Activated CD8-positive, alpha-beta memory T cell treated with anti-CD3 and anti-CD28 coated beads for 4 hours (primary cell): ENCODE measurements around the gene GRIP2.

ENCODE experiments used
- DNase-seq, 2 donors: peaks; one replicate each; pipeline ENCODE4 v3.0.0-alpha.2; 2020; ENCODE audit warnings: low read depth in 2 of 2

GRIP2 gene

DNA sequence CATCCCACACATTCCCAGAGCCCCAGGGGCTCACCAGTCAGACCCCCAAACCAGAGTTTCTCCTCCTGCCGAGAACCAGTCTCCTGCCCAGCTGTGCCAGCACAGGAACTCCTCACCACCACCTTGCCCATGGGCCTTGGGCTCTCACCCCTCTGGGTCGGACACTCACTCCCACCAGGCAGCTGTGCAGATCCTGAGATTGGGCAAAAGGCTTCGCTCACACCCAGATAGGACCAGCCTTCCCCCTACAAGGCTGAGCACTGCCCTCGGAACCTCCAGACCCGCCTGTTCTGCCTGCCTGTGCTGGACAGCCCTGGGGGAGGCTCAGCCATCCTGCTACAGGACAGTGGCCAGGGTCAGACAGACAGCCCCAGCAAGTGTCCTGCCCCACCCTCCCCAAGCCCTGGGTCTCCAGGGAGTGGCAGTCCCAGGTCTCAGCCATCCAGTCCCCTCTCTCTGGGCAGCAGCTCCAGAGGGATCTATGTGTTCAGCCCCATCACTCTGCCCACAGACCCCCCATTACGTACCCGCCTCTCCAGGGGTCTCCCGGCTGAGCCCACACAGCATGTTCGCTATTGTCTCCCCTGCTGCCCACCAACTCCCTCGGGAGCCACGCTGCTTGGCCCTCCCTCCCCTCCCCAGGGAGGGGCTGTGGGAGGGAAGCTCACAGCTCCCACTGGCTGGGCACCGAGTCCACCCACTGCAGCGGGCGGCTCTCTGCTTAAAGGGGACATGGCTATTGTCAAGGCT lies at the start of gene GRIP2:
TSS of gene GRIP2 (minus strand) at position 601 of the 750 bp plus-strand sequence. CDS start at position 567, 34 bp downstream.
- no peak for DNase-seq

DNA sequence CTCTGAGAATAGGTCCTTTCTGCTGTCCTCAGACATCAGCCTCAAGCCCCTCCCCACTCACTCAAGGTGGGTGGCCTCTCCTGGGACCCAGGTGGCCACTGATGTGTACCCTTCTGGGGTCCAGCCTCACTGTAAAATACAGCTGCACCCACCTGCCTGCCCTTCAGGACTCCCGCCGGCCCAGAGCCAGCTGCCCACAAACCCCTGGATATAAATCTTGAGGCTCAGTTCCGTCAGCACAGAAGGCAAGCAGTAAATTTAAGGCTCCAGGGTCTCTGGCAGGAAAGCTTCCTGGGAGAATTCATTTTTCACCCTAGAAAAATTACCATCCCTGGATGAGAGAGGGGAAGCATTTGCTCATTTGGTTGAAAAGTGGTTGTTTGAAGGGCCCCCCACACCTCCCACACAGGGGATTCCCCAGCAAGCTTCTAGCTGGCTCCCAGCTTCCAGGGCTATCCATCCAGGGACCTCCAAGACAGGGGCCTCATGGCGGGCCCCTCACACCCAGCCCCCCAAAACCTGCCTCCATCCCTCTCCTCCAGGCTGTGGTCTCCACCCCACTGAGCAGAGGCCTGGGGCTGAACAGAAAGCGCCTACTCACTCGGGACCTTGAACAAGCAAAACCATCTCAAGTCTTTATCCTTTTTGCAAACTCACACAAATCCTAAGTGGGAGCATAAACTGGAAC lies 48.4 kb upstream of the GRIP2 start:
- DNase-seq: no peak

DNA sequence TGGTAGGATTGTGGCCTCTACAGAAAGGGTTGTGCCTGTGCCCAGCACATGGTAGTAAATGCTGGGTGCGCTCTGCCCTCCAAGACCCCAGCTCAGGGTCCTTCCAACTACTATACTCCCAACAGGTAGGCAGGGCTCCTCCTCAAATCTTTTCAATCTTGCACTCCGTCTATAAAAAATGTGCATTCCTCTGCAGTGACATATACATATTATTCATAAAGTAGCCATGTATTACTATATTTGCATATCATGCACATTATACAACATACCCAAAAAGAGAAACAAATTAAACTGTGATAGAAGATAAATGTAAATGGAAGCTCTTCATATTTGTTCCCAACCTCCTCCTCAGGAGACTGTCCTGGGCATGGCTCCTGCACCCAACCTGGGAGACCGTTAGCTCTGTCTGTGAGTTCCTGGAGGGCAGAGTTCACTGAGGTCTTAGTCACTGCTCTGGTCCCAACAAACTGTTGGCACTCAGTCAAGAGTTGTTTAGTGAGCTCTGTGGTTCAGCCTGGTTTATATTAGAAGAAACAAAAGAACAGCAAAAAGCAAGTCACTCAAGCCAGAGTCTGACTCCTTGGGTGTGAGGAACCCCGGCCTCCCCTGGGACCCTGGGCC lies 47.7 kb upstream of the GRIP2 start:
- DNase-seq: no peak

DNA sequence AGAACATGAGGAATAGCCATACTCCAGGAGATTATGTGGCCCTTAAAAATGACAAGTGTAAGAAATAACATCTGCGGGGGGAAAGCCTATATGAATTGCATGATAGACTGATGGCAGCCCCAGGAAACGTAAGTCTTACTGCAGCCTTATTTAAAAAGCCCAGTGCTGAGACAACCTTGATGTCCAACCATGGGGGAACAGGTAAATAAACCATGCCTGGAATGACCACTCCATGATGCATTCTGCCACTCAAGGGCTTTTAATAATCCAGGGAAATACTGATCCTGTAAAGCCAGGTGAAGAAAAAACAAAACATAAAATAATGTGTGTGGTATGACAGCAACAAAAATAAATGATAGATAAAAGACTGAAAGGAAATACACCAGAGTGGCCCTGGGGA lies 46.5 kb upstream of the GRIP2 start:
- DNase-seq: no peak

DNA sequence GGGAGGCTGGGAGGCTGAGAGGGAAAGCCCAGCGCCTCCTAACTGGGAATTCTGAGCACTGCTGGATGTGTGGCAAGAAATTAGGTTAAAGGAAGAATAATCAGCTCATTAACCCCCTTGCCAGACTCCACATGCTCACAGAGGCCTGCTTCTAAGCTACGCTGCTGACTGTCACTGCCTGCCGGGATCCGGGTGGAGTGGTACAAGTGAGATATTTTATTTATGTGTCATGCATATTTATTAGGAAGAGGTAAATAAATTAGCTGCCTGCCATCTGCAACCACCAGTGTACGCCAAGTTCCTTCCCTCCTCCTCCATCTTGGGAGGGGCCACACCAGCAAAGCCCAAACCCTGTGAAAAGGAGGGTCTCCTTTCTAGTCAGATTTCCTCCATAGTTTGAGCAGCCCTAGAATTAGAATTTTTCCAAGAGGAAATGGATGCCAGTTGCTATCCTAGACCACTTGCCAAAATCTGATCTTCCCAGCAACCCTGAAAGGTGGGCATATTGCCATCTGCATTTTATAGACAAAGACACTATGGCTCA lies 43.5 kb upstream of the GRIP2 start:
- DNase-seq: no peak

DNA sequence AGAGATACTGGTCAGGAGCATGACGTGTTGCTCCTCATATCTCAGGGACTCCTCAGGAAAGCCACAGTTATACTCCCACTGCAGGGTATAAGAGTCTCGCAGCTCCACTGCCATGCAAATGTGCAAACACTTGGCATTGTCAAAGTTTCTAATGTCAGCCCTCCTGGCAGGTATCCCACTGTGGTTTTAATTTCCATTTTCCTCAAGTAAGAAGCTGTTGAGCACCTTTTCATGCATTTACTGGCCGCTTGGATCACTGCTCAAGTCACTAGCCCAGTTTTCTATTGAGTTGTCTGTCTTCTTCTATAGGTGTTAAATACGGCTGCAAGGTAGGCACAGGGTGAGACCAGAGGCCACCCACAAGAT lies 41.9 kb upstream of the GRIP2 start:
- no peak for DNase-seq

DNA sequence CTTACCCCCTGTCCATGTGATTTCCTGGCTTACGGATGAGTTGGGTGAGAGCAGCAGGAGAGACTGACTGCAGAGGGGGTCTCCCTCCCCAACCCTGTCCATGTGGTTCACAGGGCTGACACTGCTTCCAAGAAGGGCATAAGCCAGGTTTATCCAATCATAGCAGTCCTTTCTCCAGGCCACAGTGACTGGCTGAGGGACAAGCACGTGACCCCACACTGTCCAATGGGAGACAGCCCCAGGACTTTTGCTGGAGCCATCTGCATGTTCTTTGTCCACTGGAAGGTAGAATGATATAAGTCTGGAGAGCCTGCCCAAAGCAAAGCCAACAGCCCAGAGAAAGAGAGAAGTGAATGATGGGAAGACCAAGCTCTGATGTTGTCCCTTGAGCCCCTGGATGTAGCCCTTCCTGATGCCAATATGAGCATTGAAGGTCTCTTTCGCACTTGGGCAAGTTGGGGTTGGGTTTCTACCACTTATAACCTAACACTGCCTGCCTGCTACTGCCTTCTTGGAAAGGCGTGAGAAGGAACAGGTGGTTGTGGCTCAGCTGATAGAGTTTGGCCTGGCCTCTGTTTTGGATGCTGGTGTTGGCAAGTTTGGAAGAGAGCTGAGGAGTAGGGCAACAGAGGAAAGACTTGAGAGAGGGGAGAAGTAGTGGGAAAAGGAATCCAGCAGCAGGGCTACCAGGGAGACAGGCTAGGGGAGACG lies 41.3 kb upstream of the GRIP2 start:
- no peak for DNase-seq

DNA sequence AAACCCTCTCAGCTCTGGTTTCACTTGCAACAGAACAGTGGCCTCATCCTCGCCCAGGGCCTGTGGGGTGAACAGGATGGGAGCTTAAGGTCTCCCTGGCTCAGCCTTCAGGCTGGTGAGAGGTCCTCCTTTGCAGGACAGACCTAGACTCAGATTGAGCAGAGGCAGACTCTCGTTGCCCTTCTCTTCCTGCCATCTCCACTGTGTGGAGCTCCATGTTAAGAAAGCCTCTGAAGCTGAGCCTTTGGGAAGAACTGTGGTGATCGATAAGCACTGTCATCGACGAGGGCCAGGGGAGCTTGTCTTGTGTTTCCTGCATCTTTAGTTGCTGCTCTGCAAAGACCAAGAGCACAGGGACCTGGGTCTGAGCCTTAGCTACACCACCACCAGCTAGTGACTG lies 37.8 kb upstream of the GRIP2 start:
- DNase-seq: no peak

DNA sequence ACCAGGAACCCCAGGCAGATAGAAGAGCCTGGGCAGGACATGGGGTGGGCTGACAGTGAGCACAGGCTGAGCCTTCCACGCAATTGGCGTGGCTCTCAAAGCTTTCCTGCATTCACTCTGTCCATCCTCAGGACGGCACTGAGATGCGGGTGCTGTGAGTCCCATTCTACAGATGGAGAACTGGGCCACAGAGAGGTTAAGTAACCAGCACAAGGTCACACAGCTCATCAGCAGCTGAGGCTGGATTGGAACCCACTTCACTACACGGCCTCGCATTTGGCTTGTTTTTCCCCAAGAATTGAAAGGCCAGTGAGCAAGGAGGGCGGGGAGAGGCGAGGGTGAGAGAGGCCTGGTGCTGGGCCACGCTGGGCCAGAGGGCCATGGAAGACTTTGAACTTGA lies 36.0 kb upstream of the GRIP2 start:
- DNase-seq: no peak

DNA sequence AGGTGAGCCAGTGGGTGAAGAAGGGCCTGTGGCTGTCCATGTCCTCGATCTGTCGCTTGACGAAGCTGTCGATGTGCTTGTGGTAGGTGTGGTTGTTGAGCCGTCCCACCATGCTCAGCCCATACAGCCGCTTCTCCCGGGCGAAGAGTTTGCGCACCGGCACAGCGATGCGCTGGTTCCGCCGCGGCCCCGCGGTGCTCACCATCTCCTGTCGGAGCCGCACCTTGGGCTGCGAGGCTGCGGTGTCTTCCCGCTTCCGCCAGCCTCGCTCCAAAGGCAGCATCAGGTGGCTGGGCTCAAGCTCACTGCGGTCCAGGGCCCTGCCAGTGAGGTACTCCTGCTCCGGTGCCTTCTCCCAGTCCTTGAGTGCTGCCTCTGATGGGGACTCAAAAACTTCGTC lies 34.0 kb upstream of the GRIP2 start:
- no peak for DNase-seq

DNA sequence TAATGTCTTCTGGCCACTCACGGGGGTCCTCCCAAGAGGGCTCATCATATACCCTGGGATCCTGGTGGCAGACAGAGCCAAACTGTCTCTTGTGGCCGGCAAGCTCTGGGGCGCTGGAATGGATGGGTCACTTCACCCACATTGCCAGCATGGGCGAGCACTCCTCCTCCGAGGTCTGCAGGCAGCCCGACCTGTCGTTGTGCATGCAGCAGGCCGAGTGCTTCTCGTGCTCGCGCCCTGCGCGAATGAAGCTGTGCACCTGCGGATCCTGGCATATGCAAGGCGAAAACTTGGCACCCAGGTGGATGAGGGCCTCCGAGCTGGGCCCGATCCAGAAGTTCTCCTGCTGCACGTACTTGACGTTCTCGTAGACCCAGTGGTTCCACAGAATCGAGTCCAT lies 33.6 kb upstream of the GRIP2 start:
- DNase-seq: no peak

DNA sequence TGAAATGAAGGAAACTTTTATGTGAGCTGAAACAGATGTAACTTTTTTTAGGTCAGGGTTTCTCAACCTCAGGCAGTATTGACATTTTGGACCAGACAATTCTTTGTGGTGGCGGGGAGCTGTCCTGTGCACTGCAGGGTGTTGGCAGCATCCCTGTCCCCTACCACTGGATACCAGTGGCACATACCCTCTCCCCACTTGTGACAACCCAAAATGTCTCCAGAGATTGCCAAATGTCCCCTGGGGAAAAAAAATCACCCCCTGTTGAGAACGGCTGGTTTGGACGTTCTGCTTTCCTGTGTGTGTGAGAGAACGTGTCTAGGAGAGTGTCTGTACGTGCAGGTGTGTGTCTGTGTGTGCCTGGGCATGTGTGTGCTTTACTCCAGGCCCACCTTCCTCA lies 30.7 kb upstream of the GRIP2 start:
- DNase-seq: no peak

DNA sequence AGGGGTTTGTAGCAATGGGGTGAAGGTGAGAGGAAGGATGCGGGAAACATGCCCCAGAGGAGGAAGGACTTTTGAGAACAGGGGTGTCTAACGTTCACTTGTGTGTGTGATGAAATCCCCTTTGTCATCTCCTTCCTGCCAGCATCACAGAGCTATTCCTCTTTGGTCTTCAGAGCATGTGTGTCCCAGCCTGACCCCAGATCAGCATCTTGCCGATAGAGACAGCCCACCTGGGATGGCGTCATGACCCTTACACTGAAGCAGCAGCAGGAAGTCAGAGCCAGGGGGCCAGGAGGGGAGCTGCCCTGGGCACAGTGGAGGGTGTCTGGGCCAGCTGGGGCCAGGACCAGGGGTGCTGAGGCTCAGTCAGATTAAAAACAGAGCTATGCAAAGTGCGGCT lies 29.9 kb upstream of the GRIP2 start:
- no peak for DNase-seq

DNA sequence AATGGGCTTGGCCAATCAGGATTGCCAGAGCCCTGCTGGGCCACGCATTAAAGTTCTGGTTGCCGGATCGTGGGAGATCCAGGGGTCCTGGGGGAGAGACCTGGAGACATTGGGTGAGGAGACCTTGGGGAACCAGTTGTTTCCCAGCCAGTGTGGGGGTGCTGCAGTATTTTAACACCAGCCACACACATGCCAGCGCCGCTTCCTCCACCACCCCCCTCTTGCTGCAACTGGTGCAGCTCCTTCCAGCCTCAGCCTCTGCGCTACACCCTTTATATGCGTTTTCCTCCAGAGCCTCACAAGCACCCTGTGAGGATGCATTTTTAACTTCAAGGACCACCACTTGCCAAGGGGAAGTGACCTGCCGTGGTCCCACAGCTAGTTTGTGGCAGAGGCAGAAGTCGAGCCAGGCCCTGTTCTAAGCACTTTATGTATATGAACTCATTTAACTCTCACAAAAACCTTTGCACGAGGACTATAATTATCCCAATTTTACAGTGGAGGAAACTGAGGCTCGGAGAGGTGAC lies 29.4 kb upstream of the GRIP2 start:
- no peak for DNase-seq

DNA sequence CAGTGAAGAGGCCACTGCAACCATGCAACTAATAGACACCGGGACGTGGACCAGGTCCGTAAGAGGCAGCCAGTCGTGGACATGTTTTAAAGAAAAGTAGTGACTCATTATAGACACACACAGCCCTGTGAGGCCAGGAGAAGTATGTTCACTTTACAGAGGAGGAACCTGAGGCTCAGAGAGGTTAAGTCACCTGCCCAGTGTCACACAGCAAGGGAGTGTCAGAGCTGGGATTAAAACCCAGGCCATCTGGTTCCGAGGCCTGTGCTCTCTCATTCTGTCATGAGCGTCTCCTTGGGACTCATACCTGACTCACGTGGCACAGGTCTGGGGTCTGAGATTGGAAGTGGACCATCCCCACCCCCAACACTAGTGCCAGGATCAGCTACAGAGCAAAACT lies 28.1 kb upstream of the GRIP2 start:
- no peak for DNase-seq

DNA sequence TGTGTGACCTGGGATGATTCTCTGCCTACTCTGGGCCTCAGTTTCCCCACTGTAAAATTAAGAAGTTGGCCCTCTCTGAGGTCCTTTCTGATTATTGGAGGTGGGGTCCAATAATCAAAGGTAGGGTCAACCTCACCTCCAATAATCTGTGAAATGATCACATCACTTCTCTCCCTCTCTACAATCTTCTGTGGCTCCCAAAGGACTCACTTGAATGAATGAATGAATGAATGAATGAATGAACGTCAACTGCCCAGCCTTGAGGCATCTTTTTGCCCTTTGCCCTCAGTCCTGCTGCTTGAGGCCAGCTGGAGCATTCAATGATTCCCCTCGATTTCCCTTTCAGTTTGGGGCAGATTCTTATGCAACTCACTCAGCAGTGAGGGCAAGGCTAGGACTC lies 26.7 kb upstream of the GRIP2 start:
- DNase-seq: no peak

DNA sequence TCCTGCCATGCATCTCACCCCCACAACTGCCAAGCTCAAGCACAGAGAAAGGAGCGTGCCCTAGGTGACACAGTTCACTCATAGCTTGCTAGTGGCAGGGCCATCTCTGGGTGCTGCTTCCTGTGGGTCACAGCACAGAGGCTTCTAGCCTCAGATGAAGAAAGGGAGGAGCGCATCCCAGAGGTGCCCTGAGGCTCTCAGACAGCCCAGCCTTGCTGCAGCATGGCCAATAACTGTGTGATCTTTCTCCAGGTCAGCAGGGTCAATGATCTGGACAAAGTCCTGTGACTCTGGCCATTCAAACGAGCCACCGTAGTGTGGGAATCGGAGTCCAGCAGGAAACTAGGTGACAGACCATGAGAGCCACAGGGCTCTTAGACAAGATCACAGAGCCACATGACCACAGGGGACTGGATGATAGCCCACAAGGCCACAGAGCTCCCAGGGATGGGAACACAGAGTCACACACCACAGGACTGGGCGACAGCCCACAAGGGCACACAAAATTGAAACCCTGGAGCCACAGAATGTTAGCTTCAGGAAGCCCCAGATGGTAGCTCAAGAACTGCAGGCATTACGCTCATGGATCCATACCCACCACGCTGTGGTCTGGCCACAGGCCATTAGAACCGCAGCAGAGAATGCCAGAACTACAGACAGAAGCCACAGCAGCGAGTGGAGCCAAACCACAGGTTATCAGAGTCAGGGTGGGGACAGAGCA lies 25.9 kb upstream of the GRIP2 start:
- DNase-seq: no peak

DNA sequence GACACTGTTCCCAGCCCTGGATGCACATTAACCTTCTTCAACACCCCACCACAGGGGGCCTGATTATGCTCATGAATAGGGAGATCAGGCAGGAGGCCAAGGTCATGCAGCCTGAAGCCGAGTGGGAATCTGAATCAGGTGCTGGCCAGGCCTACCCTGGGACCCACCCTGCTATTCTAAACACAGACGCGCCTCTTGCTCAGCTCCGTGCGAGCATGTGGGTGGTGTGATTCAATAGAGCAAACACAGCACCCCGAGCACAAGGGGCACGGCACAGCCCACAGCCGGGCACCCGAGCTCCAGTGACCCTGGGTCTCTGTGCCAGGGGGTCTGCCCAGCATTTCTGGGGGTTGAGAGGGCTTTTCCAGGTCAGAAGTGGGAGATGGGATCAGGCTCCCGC lies 24.6 kb upstream of the GRIP2 start:
- DNase-seq: no peak

DNA sequence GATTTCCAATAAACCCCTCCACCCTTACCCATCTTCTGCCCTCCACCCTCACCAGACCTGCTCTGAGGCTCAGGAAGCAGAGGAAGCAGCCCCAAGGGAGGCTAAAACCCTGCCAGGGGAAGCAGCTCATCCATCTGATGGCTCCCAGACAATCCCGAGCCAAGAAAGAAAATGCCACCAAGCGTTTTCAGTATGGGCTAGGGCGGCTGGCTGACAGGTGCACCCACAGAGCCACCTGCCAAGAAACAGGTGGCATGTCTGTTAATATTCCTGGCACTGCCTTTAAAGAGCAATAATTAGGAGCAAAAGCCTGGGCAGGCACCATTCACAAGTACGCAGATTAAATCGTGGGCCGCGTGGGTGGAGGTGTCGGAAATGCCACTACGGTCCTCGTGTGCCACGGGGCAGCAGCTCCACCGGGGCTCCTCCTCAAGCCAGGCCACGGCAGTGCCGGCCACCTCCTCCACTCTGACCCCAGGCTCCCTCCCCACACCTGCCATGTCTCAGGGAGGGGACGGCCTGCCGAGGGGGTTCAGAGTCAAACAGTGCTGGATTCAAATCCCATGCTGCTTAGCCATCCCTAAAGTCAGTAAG lies 23.9 kb upstream of the GRIP2 start:
- DNase-seq: no peak

DNA sequence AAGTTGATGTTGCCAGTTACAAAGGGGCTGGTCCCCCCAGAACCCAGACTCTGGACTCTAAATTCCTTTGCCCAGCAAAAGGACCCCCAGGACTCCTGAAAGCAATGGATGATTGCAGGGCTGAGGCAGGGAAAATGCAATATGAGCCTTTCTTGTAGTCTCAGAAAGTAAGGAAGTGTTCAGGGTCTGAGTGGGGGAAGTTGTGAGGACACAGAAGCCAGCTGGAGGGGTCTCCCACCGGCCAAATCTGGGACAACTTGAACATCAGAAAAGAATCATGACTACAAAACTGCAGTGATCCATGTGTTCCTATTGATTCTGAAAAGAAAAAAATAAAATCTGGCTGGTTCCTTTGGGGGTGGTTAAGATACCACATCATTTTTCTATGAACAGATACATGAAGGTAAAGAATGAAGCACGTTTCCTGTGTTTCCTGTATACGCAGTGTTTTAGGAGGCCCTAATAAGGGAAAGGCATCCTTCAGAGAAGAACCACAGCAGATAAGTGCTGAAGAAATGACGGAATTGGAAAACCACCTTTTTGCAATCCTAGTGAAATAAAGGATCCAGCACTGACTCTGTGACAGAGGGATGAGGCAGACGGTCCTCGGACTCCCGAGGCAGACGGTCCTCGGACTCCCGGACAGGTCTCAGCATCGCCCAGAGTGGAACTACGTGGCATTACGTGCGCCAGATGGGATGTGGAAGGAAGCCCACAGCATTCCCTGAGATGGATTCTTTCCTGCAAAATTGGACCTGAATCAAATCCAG lies 22.2 kb upstream of the GRIP2 start:
- no peak for DNase-seq
